ENCODE results near the gene BMERB1. TPM values are rescaled to one million over a fixed set of nuclear protein-coding genes. Genes with fewer than 3 reads are reported as not detected.

BMERB1 gene
- total and polyA plus RNA-seq, 9 of the 15 experiments (the other 6 are each of a cell fraction or from before 2014, with no cell fraction given), result 0.29 to 2.9 (median 0.94) TPM

GRCh38 chr16:15482068-15482747, 47.8 kb downstream of the BMERB1 start:
- peaks cover 0 to under 1% of the 10 kb centered on the region in 2 experiments; a peak in 2 of 5 replicates for H3K4me1 ChIP-seq (replicated peaks in 1 of 2; ENCODE audit: control insufficient read depth in 2 of 2, insufficient read depth in 2 of 2, low read length in 2 of 2)
- in situ Hi-C loops (cut with MboI) (no loop called here), intact Hi-C loops (cut with micrococcal nuclease) (no loop called here)
- DNase-seq (ENCODE audit: extremely low read depth in 1 of 4, low spot score in 3 of 4) (peak; percentile 46 to 62 (median 48)), FAIRE-seq (peak; percentile 35), ATAC-seq (peak; percentile 66)
- no peak overlapping the region for H3K27ac ChIP-seq (ENCODE audit: extremely low read depth, low read depth, low read length)
- H3K36me3 ChIP-seq (ENCODE audit: control insufficient read depth, insufficient read depth, low read length), result no peaks in the 10 kb centered on the region
- peak overlapping the region in 1 of 2 experiments; percentile 23; a peak in 1 of 4 replicates for H3K9ac ChIP-seq (ENCODE audit: insufficient read depth in 1 of 2, low read depth in 2 of 2, low read length in 2 of 2)
- H3K9me3 ChIP-seq (replicated peaks; ENCODE audit: control insufficient read depth, insufficient read depth, low read depth, low read length), result no peaks in the 10 kb centered on the region
- H3K27me3 ChIP-seq (ENCODE audit: control insufficient read depth in 2 of 2, insufficient read depth in 2 of 2, low read length in 2 of 2), result no peaks in the 10 kb centered on the region
- no peak overlapping the region for H3K4me3 ChIP-seq
- H3K4me2 ChIP-seq (ENCODE audit: insufficient read depth, low read length), result no peak overlapping the region
- H2AFZ ChIP-seq (ENCODE audit: low read depth, low read length), result peak overlapping the region; percentile 42; the same call in 1 of the 2 replicates
- no peaks in the 10 kb centered on the region for H3K9me1 ChIP-seq (ENCODE audit: control insufficient read depth, insufficient read depth, low read length)
- no TSS peak for BruUV-seq (replicated peaks)
- H4K20me1 ChIP-seq (replicated peaks; ENCODE audit: control insufficient read depth, insufficient read depth, low read length), result no peaks in the 10 kb centered on the region
- 9% methylated on average over 3 of the region's 3 CpGs for WGBS (ENCODE audit: insufficient coverage, low coverage, missing lambda C conversion rate)
- no peaks in the 10 kb centered on the region for H3K79me2 ChIP-seq (ENCODE audit: control insufficient read depth, insufficient read depth, low read length)
- CTCF ChIA-PET (ENCODE audit: low intra/inter-chr PET ratio), result no interaction called here
- POLR2A ChIA-PET, result no interaction called here
- TF ChIP-seq SMARCE1 (IDR thresholded peaks at IDR 0.05) (peak; percentile 57; the same call in 1 of the 2 replicates), ZEB2 (IDR thresholded peaks at IDR 0.05) (peak; percentile 66), JUND (IDR thresholded peaks at IDR 0.05; ENCODE audit: borderline replicate concordance, low read depth, low read length) (peak; percentile 87), JUND (tag; IDR thresholded peaks at IDR 0.05; ENCODE audit: borderline replicate concordance, low read depth, low read length) (peak; percentile 75; the same call in 1 of the 3 replicates), ZNF449 (CRISPR knock-in tag; IDR thresholded peaks at IDR 0.05) (no peak), ZNF12 (CRISPR knock-in tag; IDR thresholded peaks at IDR 0.05) (no peak), SRF (CRISPR knock-in tag; IDR thresholded peaks at IDR 0.05) (no peak), TRIM24 (IDR thresholded peaks at IDR 0.05) (peak; percentile 24 to 55; a peak in 1 of 4 replicates), ZKSCAN8 (CRISPR knock-in tag; IDR thresholded peaks at IDR 0.05) (no peak), ZNF134 (CRISPR knock-in tag; conservative IDR thresholded peaks at IDR 0.05) (no peak), ZNF695 (CRISPR knock-in tag; IDR thresholded peaks at IDR 0.05) (no peak), EHMT2 (IDR thresholded peaks at IDR 0.05) (no peak), CHD4 (IDR thresholded peaks at IDR 0.05; ENCODE audit: insufficient read depth, insufficient replicate concordance, low read depth, low read length, poor library complexity, severe bottlenecking) (no peak), SIRT6 (IDR thresholded peaks at IDR 0.05; ENCODE audit: low read depth, low read length) (no peak), DPF2 (IDR thresholded peaks at IDR 0.05) (peak; percentile 49; the same call in 1 of the 2 replicates), FOSL1 (tag; conservative IDR thresholded peaks at IDR 0.05) (peak; percentile 87), ZNF239 (CRISPR knock-in tag; IDR thresholded peaks at IDR 0.05) (no peak), CTBP1 (IDR thresholded peaks at IDR 0.05; ENCODE audit: borderline replicate concordance) (0 out of 2 replicates have a peak, but pooled peaks have one; percentile 27), CBFA2T2 (conservative IDR thresholded peaks at IDR 0.05) (peak; percentile 87), MYC (IDR thresholded peaks at IDR 0.05; ENCODE audit: low read depth, low read length) (0 out of 2 replicates have a peak, but pooled peaks have one; percentile 23), MYC (CRISPR knock-in tag; IDR thresholded peaks at IDR 0.05; ENCODE audit: borderline replicate concordance, low read depth) (no peak)
- TF ChIP-seq, protein P1, sequence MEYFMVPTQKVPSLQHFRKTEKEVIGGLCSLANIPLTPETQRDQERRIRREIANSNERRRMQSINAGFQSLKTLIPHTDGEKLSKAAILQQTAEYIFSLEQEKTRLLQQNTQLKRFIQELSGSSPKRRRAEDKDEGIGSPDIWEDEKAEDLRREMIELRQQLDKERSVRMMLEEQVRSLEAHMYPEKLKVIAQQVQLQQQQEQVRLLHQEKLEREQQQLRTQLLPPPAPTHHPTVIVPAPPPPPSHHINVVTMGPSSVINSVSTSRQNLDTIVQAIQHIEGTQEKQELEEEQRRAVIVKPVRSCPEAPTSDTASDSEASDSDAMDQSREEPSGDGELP (CRISPR knock-in tag; IDR thresholded peaks at IDR 0.05; ENCODE audit: borderline replicate concordance), result peak; percentile 53; the same call in 1 of the 2 replicates

Measured in K562 (cell line).